Gastroesophageal sphincter (tissue), 4 donors: Measurements from ENCODE around the gene RRN3. TPM values are rescaled to one million over a fixed set of nuclear protein-coding genes. Genes with fewer than 3 reads are reported as not detected.
"Not testable (repeated sequence)": the region's sequence is repeated elsewhere in the genome, so short reads cannot be mapped to it uniquely, and the experiment has no call there.

ENCODE experiments used
- ATAC-seq: fragments of 150-250 bp; one replicate; pipeline ENCODE4 v1.9.1; 2016; ENCODE audit warnings: mild to moderate bottlenecking, moderate library complexity
- H3K27ac ChIP-seq, 4 donors: fragments of 200-600 bp; sonication (generic) in 3 of 4; 1 replicate in 3 of 4; 2 replicates in 1 of 4; pipeline ENCODE4 v1.5.1; 2016 to 2019
- H3K27me3 ChIP-seq: fragments of 200-600 bp; sonication (generic); one replicate; pipeline ENCODE4 v1.5.1; 2019
- H3K36me3 ChIP-seq, 2 donors: fragments of 200-600 bp; sonication (generic); one replicate each; pipeline ENCODE4 v1.5.1; 2019; ENCODE audit warnings: control low read depth in 1 of 2
- H3K4me1 ChIP-seq, 3 donors: fragments of 200-600 bp; sonication (generic); 1 replicate in 2 of 3; 2 replicates in 1 of 3; pipeline ENCODE4 v1.5.1; 2016 to 2019; ENCODE audit warnings: control low read depth in 2 of 3
- H3K4me3 ChIP-seq, 2 donors: fragments of 200-600 bp; sonication (generic); one replicate each; pipeline ENCODE4 v1.5.1; 2019; ENCODE audit warnings: mild to moderate bottlenecking in 1 of 2, moderate library complexity in 1 of 2
- H3K9me3 ChIP-seq, 3 donors: fragments of 200-600 bp; sonication (generic); one replicate each; pipeline ENCODE4 v1.5.1; 2017 to 2019; ENCODE audit warnings: control low read depth in 2 of 3
- CTCF ChIP-seq, 4 experiments: fragments of 200-600 bp in 2 of 4; fragments of 450-650 bp in 2 of 4; sonication (generic) in 1 of 4; IDR thresholded peaks; one replicate each; pipeline ENCODE4 v1.5.1; 2017 to 2019; ENCODE audit warnings: antibody characterized with exemption in 4 of 4, mild to moderate bottlenecking in 2 of 4, moderate library complexity in 2 of 4
- EP300 ChIP-seq: sonication (generic); formaldehyde crosslinking; IDR thresholded peaks from one replicate; pipeline ENCODE4 v1.6.1; 2017; ENCODE audit warnings: antibody characterized with exemption, mild to moderate bottlenecking
- POLR2A ChIP-seq, 2 donors: fragments of 450-650 bp; IDR thresholded peaks; one replicate each; pipeline ENCODE4 v1.6.1; 2017; ENCODE audit warnings: antibody characterized with exemption in 2 of 2, mild to moderate bottlenecking in 2 of 2, moderate library complexity in 1 of 2
- POLR2AphosphoS5 ChIP-seq: sonication (generic); formaldehyde crosslinking; IDR thresholded peaks from one replicate; pipeline ENCODE4 v1.6.1; 2017; ENCODE audit warnings: antibody characterized with exemption
- WGBS, 2 donors: methylation state at CpG; one replicate each; pipeline ENCODE4 v1.1.5; 2018; ENCODE audit warnings: low coverage in 1 of 2; 5-methylcytosine and 5-hydroxymethylcytosine counted together
- total RNA-seq, 4 donors: library from RNA; depleted of rRNA; stranded (reverse); fragments of >200 nt; gene quantifications; one replicate each; pipeline ENCODE4 v1.1.0, GENCODE V29; 2016

RRN3 gene
- total RNA-seq, 4 donors from 2014 or later: 27.9 to 42.3 (median 31.1) TPM

DNA sequence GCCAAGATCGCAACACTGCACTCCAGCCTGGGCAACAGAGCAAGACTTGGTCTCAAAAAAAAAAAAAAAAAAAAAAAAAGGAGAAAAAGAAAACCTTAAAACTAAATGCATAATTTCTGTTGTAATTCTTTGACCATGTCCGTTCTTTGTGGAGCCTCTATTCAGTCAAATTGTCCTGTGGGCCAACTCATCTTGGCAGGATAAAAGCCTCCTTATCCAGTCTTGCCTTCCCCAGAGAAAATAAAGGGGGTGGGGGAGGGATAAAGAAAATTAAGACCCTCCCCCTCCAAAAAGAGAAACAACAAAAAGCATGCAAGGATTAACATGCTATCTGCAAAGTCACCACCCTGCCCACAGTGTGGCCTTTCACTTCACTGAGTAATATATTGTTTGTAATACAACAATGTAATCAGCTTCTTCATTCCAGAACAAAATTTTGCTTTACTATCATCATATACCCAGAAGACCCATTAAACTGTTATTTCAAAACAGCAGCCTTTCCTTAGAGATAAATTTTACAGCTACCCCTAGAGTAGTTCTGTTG lies 5.4 kb upstream of the RRN3 start:
- not testable (repeated sequence) for ATAC-seq, H3K9me3 ChIP-seq, H3K4me3 ChIP-seq, H3K27ac ChIP-seq, H3K4me1 ChIP-seq, H3K27me3 ChIP-seq, H3K36me3 ChIP-seq
- WGBS, 2 donors: 67 to 75% methylated on average over 1 to 2 of the region's 2 CpGs

- H3K36me3 ChIP-seq, ATAC-seq, H3K9me3 ChIP-seq, H3K27me3 ChIP-seq, H3K4me3 ChIP-seq, H3K27ac ChIP-seq: not testable (repeated sequence)
- WGBS, 2 donors: 91 to 92% methylated on average over 6 to 8 of the region's 9 CpGs
- H3K4me1 ChIP-seq: peaks cover 0 to 25% (median 9%) of the 10 kb centered on the region in 3 donors
These were observed 2.5 kb upstream of the RRN3 start for GRCh38 chr16:15096583-15096972.

- not testable (repeated sequence) for H3K27me3 ChIP-seq, H3K9me3 ChIP-seq, ATAC-seq
- H3K4me1 ChIP-seq: peaks cover 0 to 25% (median 9%) of the 10 kb centered on the region in 3 donors
- H3K27ac ChIP-seq: peak overlapping the region in 3 of 4 donors; percentile 85 to 95 (median 87)
- peak overlapping the region; percentile 44 to 59 for H3K4me3 ChIP-seq
- 9 to 17% methylated on average over 1 to 5 of the region's 14 CpGs for WGBS, 2 donors
- H3K36me3 ChIP-seq: peaks cover 0 to 33% of the 10 kb centered on the region in 2 donors
These were observed 509 bp downstream of the RRN3 start for GRCh38 chr16:15093571-15093954.

GRCh38 chr16:15090663-15091269 lies 3.3 kb downstream of the RRN3 start:
- H3K4me3 ChIP-seq, ATAC-seq, H3K27ac ChIP-seq, H3K9me3 ChIP-seq, H3K27me3 ChIP-seq: not testable (repeated sequence)
- peaks cover 0 to 45% of the 10 kb centered on the region in 2 donors for H3K36me3 ChIP-seq
- WGBS, 2 donors: 73 to 89% methylated on average over 1 of the region's 1 CpG
- peaks cover 0 to 33% (median 9%) of the 10 kb centered on the region in 3 donors for H3K4me1 ChIP-seq

DNA sequence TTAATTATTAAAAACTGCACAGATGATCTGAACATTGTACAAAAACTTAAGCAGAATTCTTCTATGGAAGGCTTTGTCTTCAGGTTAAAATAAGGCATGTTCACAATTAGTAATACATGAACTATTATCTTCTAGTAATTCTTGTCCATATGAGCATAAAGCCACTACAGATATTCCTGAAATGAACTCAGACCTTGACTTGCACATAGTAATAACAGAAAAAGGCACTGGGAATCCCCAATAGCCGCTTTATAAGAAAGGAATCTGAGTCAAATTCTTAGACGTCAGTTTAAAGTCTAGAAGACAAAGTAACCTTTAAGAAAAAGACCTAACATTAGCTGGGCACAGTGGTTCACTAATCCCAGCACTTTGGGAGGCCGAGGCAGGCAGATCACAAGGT lies 11.3 kb downstream of the RRN3 start:
- H3K27me3 ChIP-seq, H3K4me1 ChIP-seq, H3K4me3 ChIP-seq, ATAC-seq, H3K27ac ChIP-seq, H3K9me3 ChIP-seq: not testable (repeated sequence)
- peaks cover 0 to 77% of the 10 kb centered on the region in 2 donors for H3K36me3 ChIP-seq
- 74 to 85% methylated on average over 3 of the region's 3 CpGs for WGBS, 2 donors

DNA sequence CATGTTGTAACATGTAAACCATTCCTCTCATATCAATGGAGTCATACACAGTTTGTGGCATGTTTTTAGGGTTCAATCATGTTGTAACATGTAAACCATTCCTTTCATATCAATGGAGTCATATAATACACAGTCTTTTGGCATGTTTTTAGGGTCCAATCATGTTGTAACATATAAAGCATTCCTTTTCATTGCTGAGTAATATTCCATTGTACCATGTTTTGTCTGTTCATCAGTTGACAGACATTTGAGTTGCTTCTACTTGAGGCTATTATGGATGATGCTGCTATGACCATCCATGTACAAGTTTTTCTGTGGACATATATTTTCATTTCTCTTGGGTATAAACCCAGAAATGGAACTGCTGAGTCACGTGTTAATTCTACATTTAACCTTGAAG lies 13.2 kb downstream of the RRN3 start:
- peaks cover 0 to 89% of the 10 kb centered on the region in 2 donors for H3K36me3 ChIP-seq
- H3K27me3 ChIP-seq, H3K9me3 ChIP-seq, H3K27ac ChIP-seq, H3K4me1 ChIP-seq, ATAC-seq, H3K4me3 ChIP-seq: not testable (repeated sequence)
- 46 to 82% methylated on average over 1 of the region's 1 CpG for WGBS, 2 donors

GRCh38 chr16:15076161-15076560 lies 17.9 kb downstream of the RRN3 start:
- Histone ChIP-seq H3K36me3 (peaks cover 0 to 78% of the 10 kb centered on the region in 2 donors), H3K27ac (peak overlapping the region in 1 of 4 donors; percentile 12)
- H3K27me3 ChIP-seq, H3K4me1 ChIP-seq, ATAC-seq, H3K9me3 ChIP-seq, H3K4me3 ChIP-seq: not testable (repeated sequence)
- WGBS, 2 donors: 52 to 64% methylated on average over 2 of the region's 2 CpGs

GRCh38 chr16:15073101-15073500 lies 21.0 kb downstream of the RRN3 start:
- TF ChIP-seq POLR2AphosphoS5 (no peak), CTCF (IDR thresholded peaks at IDR 0.05) (no peak), POLR2A (IDR thresholded peaks at IDR 0.05) (no peak), EP300 (no peak)
- Histone ChIP-seq H3K9me3 (no peaks in the 10 kb centered on the region), H3K27ac (no peak overlapping the region), H3K27me3 (no peaks in the 10 kb centered on the region), H3K4me1 (peaks cover 0 to 17% (median 0%) of the 10 kb centered on the region in 3 donors), H3K4me3 (no peak overlapping the region), H3K36me3 (peaks cover 0 to 82% of the 10 kb centered on the region in 2 donors)
- 77% methylated on average over 6 of the region's 6 CpGs; no CpG with 5 or more reads in 1 of the 2 donors for WGBS, 2 donors
- ATAC-seq: no peak
